Loucy (cell line): Measurements from ENCODE around the gene BABAM2.

Experiments
- EZH2phosphoT487 ChIP-seq: fragments of 200-600 bp; IDR thresholded peaks from 2 replicates; pipeline ENCODE4 v1.6.1; 2018; ENCODE audit warnings: antibody characterized with exemption, mild to moderate bottlenecking, moderate library complexity, borderline replicate concordance
- TF ChIP-seq, protein P1 (sequence below): fragments of 200-600 bp; sonication (generic); conservative IDR thresholded peaks from 2 replicates; pipeline ENCODE4 v1.5.1; 2014; ENCODE audit warnings: mild to moderate bottlenecking, antibody characterized with exemption, low read length

DNA sequence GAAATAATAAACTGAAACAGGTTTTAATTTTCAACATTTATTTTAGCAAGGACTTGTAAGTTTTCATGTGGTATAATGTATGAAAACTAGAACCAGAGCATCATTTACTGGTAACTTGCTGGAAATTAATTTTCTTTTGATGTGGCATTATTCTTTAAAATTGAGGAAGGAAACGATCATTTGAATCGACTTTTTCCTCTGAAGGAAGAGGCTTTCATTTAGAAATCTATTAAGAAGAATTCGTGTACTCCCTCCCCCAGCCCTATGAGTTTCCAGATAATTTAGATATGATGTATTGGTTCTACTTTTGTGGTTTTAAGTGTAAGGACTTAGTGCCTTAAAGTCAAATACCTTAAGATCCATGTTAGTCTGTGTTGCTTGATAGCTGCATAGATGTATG lies 2.5 kb downstream of the BABAM2 start:
- TF ChIP-seq, protein P1, sequence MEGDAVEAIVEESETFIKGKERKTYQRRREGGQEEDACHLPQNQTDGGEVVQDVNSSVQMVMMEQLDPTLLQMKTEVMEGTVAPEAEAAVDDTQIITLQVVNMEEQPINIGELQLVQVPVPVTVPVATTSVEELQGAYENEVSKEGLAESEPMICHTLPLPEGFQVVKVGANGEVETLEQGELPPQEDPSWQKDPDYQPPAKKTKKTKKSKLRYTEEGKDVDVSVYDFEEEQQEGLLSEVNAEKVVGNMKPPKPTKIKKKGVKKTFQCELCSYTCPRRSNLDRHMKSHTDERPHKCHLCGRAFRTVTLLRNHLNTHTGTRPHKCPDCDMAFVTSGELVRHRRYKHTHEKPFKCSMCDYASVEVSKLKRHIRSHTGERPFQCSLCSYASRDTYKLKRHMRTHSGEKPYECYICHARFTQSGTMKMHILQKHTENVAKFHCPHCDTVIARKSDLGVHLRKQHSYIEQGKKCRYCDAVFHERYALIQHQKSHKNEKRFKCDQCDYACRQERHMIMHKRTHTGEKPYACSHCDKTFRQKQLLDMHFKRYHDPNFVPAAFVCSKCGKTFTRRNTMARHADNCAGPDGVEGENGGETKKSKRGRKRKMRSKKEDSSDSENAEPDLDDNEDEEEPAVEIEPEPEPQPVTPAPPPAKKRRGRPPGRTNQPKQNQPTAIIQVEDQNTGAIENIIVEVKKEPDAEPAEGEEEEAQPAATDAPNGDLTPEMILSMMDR = no peak
- no peak for TF ChIP-seq EZH2phosphoT487
